C4-2B (cell line): Measurements from ENCODE around the gene LCORL.

ENCODE experiments used
- H3K27ac ChIP-seq: fragments of 450-650 bp; 2 replicates; pipeline ENCODE4 v1.5.1; 2017
- CTCF ChIP-seq: fragments of 450-650 bp; conservative IDR thresholded peaks from 2 replicates; pipeline ENCODE4 v1.5.1; 2017; ENCODE audit warnings: mild to moderate bottlenecking
- ZFX ChIP-seq: fragments of 450-650 bp; IDR thresholded peaks from 2 replicates; pipeline ENCODE4 v1.6.1; 2017

LCORL gene

GRCh38 chr4:17958181-17958580 lies 63.4 kb downstream of the LCORL start:
- H3K27ac ChIP-seq: no peak overlapping the region
- TF ChIP-seq ZFX (no peak), CTCF (no peak)

- TF ChIP-seq ZFX (no peak), CTCF (no peak)
Measured at GRCh38 chr4:17957688-17958087, 63.9 kb downstream of the LCORL start.

GRCh38 chr4:17956245-17956644 lies 65.3 kb downstream of the LCORL start:
- no peak overlapping the region for H3K27ac ChIP-seq
- TF ChIP-seq ZFX (no peak), CTCF (no peak)

More at GRCh38 chr4:17957688-17958087, 63.9 kb downstream of the LCORL start:
- no peak overlapping the region for H3K27ac ChIP-seq

- TF ChIP-seq ZFX (no peak), CTCF (no peak)
- no peak overlapping the region for H3K27ac ChIP-seq
Measured at GRCh38 chr4:17945303-17945702, 76.3 kb downstream of the LCORL start.

GRCh38 chr4:17941731-17942130 lies 79.8 kb downstream of the LCORL start:
- TF ChIP-seq ZFX: no peak
- TF ChIP-seq CTCF: no peak

GRCh38 chr4:17939054-17939453 lies 82.5 kb downstream of the LCORL start:
- no peak for TF ChIP-seq CTCF
- TF ChIP-seq ZFX: no peak
- H3K27ac ChIP-seq: no peak overlapping the region

More at GRCh38 chr4:17941731-17942130, 79.8 kb downstream of the LCORL start:
- H3K27ac ChIP-seq: no peak overlapping the region

- no peak overlapping the region for H3K27ac ChIP-seq
- TF ChIP-seq ZFX (no peak), CTCF (peak; percentile 26; the same call in 1 of the 2 replicates)
Measured at GRCh38 chr4:17934286-17934685, 87.3 kb downstream of the LCORL start.
